ENCODE results near the gene CTU2. TPM values are rescaled to one million over a fixed set of nuclear protein-coding genes. Genes with fewer than 3 reads are reported as not detected.

Gene CTU2
- total and polyA plus RNA-seq, 2 donors (not counting 1 experiment from before 2014, with no cell fraction given): 18.4 to 23.7 TPM

GRCh38 chr16:88669980-88670379, 36.3 kb upstream of the CTU2 start:
- Histone ChIP-seq H2AFZ (ENCODE audit: insufficient read depth, low read depth, low read length, poor library complexity, severe bottlenecking) (no peak overlapping the region), H3K4me1 (ENCODE audit: control insufficient read depth in 2 of 2, insufficient read depth in 2 of 2, low read length in 2 of 2) (no peaks in the 10 kb centered on the region), H3K9ac (ENCODE audit: low read length) (no peak overlapping the region), H3K4me2 (replicated peaks; ENCODE audit: low read depth, low read length, poor library complexity, severe bottlenecking) (no peak overlapping the region), H3K79me2 (ENCODE audit: control insufficient read depth, insufficient read depth, low read length) (peaks cover 6% of the 10 kb centered on the region), H3K36me3 (replicated peaks in 1 of 2; ENCODE audit: control extremely low read depth in 1 of 2, control insufficient read depth in 1 of 2, extremely low read depth in 1 of 2, insufficient read depth in 2 of 2, low read length in 1 of 2) (no peaks in the 10 kb centered on the region), H3K9me3 (ENCODE audit: control extremely low read depth in 1 of 3, control insufficient read depth in 2 of 3, insufficient read depth in 1 of 3, low read length in 2 of 3) (no peaks in the 10 kb centered on the region), H3K27ac (ENCODE audit: low read length in 2 of 2) (no peak overlapping the region), H3K4me3 (ENCODE audit: control extremely low read depth in 1 of 5, extremely low read depth in 1 of 5, insufficient read depth in 1 of 5, low read depth in 2 of 5, low read length in 4 of 5) (no peak overlapping the region), H4K20me1 (ENCODE audit: control insufficient read depth, insufficient read depth, low read length, poor library complexity, severe bottlenecking) (no peaks in the 10 kb centered on the region), H3K27me3 (replicated peaks in 1 of 4; ENCODE audit: control extremely low read depth in 1 of 4, control insufficient read depth in 3 of 4, insufficient read depth in 4 of 4, low read length in 3 of 4) (no peaks in the 10 kb centered on the region)
- CTCF ChIA-PET: no interaction called here
- DNase-seq: no peak
- WGBS (ENCODE audit: insufficient coverage): no CpG with 5 or more reads among the region's 10 CpGs
- intact Hi-C loops (cut with micrococcal nuclease): no loop called here
- Mint-ChIP-seq H3K4me1 (peaks cover 5% of the 10 kb centered on the region), H3K27ac (no peak overlapping the region), H3K9me3 (ENCODE audit: insufficient read depth) (no peaks in the 10 kb centered on the region), H3K27me3 (no peaks in the 10 kb centered on the region), H3K4me3 (no peak overlapping the region)
- ATAC-seq (ENCODE audit: low read depth): no peak
- POLR2A ChIA-PET: no interaction called here
- no peak for TF ChIP-seq EZH2 (IDR thresholded peaks at IDR 0.05; ENCODE audit: borderline replicate concordance, insufficient read depth, low read depth, low read length, poor library complexity, severe bottlenecking)
- TF ChIP-seq CTCF (IDR thresholded peaks at IDR 0.05): no peak

- POLR2A ChIA-PET: interaction anchor here (0.7 kb wide), 1 partner anchor 1341 kb away, joined by 4 read pairs; no protein-coding TSS in a partner anchor
- no peak for TF ChIP-seq CTCF (IDR thresholded peaks at IDR 0.05)
These were observed 34.5 kb upstream of the CTU2 start for GRCh38 chr16:88671806-88672205.

More at GRCh38 chr16:88671806-88672205, 34.5 kb upstream of the CTU2 start:
- 94% methylated on average over 23 of the region's 23 CpGs for WGBS (ENCODE audit: insufficient coverage)
- Histone ChIP-seq H3K4me2 (replicated peaks; ENCODE audit: low read depth, low read length, poor library complexity, severe bottlenecking) (no peak overlapping the region), H3K36me3 (replicated peaks in 1 of 2; ENCODE audit: control extremely low read depth in 1 of 2, control insufficient read depth in 1 of 2, extremely low read depth in 1 of 2, insufficient read depth in 2 of 2, low read length in 1 of 2) (peaks cover 0 to 8% of the 10 kb centered on the region in 2 experiments), H3K27ac (ENCODE audit: low read length in 2 of 2) (no peak overlapping the region), H3K4me1 (ENCODE audit: control insufficient read depth in 2 of 2, insufficient read depth in 2 of 2, low read length in 2 of 2) (no peaks in the 10 kb centered on the region), H4K20me1 (ENCODE audit: control insufficient read depth, insufficient read depth, low read length, poor library complexity, severe bottlenecking) (peaks cover 11% of the 10 kb centered on the region), H3K9ac (ENCODE audit: low read length) (no peak overlapping the region), H3K9me3 (ENCODE audit: control extremely low read depth in 1 of 3, control insufficient read depth in 2 of 3, insufficient read depth in 1 of 3, low read length in 2 of 3) (no peaks in the 10 kb centered on the region), H3K4me3 (ENCODE audit: control extremely low read depth in 1 of 5, extremely low read depth in 1 of 5, insufficient read depth in 1 of 5, low read depth in 2 of 5, low read length in 4 of 5) (no peak overlapping the region), H2AFZ (ENCODE audit: insufficient read depth, low read depth, low read length, poor library complexity, severe bottlenecking) (no peak overlapping the region), H3K79me2 (ENCODE audit: control insufficient read depth, insufficient read depth, low read length) (peaks cover 14% of the 10 kb centered on the region), H3K27me3 (replicated peaks in 1 of 4; ENCODE audit: control extremely low read depth in 1 of 4, control insufficient read depth in 3 of 4, insufficient read depth in 4 of 4, low read length in 3 of 4) (no peaks in the 10 kb centered on the region)
- H3K27ac Mint-ChIP-seq: no peak overlapping the region
- H3K9me3 Mint-ChIP-seq (ENCODE audit: insufficient read depth): no peaks in the 10 kb centered on the region
- CTCF ChIA-PET: interaction anchor here (1.5 kb wide), 1 partner anchor 19 kb away, joined by 3 read pairs; no protein-coding TSS in a partner anchor
- DNase-seq: no peak
- intact Hi-C loops (cut with micrococcal nuclease): no loop called here
- no peaks in the 10 kb centered on the region for H3K4me1 Mint-ChIP-seq
- H3K27me3 Mint-ChIP-seq: no peaks in the 10 kb centered on the region
- ATAC-seq (ENCODE audit: low read depth): no peak
- no peak overlapping the region for H3K4me3 Mint-ChIP-seq
